ENCODE measurements around the gene GRP. TPM values are rescaled to one million over a fixed set of nuclear protein-coding genes. Genes with fewer than 3 reads are reported as not detected.

GRP gene
- polyA plus RNA-seq, 2 of the 4 experiments (the other 2 are of a cell fraction) = not detected

DNA sequence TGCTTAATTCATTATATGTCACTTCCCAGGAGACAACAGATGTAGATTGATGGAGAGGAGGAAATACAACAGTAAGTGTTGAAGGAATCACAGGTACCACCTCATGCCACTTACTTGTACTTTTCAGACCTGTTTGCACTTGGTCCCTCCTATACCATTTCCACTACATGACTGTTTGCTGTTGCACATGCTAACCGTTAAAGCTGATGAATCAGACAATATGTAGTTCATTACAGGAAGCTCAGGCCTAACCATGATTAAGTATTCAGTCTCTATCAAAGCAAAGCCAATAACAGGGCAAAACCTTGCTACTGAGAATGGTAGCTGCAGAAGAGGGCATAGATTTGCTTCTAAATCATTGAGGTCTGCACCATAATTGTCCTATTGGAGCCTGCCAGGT is 30.2 kb upstream of the GRP start:
- ChIA-PET CTCF (interaction anchor here (0.6 to 1.2 kb wide), 3 partner anchors 9 to 177 kb away, joined by 3 read pairs; partner anchors contain the start of gene GRP), POLR2A (no interaction called here)
- 21% methylated on average over 1 of the region's 1 CpG for WGBS (ENCODE audit: missing lambda C conversion rate)
- Histone ChIP-seq H3K9me3 (no peaks in the 10 kb centered on the region), H3K4me1 (no peaks in the 10 kb centered on the region), H3K4me3 (no peak overlapping the region), H3K4me2 (no peak overlapping the region), H3K27ac (no peak overlapping the region)
- DNase-seq (ENCODE audit: low read depth in 1 of 2, low spot score in 1 of 2) = no peak
- ATAC-seq = no peak
- no peak for FAIRE-seq
- no peak for TF ChIP-seq FOSL2 (IDR thresholded peaks at IDR 0.05)
- TF ChIP-seq FOSL2 (CRISPR knock-in tag; IDR thresholded peaks at IDR 0.05) = no peak
- TF ChIP-seq NR3C1 (IDR thresholded peaks at IDR 0.05) = no peak
- no peak for TF ChIP-seq RARB (CRISPR knock-in tag; IDR thresholded peaks at IDR 0.05)
- TF ChIP-seq, protein P1, sequence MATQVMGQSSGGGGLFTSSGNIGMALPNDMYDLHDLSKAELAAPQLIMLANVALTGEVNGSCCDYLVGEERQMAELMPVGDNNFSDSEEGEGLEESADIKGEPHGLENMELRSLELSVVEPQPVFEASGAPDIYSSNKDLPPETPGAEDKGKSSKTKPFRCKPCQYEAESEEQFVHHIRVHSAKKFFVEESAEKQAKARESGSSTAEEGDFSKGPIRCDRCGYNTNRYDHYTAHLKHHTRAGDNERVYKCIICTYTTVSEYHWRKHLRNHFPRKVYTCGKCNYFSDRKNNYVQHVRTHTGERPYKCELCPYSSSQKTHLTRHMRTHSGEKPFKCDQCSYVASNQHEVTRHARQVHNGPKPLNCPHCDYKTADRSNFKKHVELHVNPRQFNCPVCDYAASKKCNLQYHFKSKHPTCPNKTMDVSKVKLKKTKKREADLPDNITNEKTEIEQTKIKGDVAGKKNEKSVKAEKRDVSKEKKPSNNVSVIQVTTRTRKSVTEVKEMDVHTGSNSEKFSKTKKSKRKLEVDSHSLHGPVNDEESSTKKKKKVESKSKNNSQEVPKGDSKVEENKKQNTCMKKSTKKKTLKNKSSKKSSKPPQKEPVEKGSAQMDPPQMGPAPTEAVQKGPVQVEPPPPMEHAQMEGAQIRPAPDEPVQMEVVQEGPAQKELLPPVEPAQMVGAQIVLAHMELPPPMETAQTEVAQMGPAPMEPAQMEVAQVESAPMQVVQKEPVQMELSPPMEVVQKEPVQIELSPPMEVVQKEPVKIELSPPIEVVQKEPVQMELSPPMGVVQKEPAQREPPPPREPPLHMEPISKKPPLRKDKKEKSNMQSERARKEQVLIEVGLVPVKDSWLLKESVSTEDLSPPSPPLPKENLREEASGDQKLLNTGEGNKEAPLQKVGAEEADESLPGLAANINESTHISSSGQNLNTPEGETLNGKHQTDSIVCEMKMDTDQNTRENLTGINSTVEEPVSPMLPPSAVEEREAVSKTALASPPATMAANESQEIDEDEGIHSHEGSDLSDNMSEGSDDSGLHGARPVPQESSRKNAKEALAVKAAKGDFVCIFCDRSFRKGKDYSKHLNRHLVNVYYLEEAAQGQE (IDR thresholded peaks at IDR 0.05) = no peak
- no peak for TF ChIP-seq CBX8 (IDR thresholded peaks at IDR 0.05)
- TF ChIP-seq, protein P2, sequence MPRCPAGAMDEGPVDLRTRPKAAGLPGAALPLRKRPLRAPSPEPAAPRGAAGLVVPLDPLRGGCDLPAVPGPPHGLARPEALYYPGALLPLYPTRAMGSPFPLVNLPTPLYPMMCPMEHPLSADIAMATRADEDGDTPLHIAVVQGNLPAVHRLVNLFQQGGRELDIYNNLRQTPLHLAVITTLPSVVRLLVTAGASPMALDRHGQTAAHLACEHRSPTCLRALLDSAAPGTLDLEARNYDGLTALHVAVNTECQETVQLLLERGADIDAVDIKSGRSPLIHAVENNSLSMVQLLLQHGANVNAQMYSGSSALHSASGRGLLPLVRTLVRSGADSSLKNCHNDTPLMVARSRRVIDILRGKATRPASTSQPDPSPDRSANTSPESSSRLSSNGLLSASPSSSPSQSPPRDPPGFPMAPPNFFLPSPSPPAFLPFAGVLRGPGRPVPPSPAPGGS (IDR thresholded peaks at IDR 0.05) = no peak
- TF ChIP-seq HOXB13 (CRISPR knock-in tag; IDR thresholded peaks at IDR 0.05; ENCODE audit: low read depth) = no peak
- TF ChIP-seq TP53 (CRISPR knock-in tag; IDR thresholded peaks at IDR 0.05) = no peak
- no peak for TF ChIP-seq CHD4 (IDR thresholded peaks at IDR 0.05; ENCODE audit: borderline replicate concordance)
- TF ChIP-seq CHD2 (IDR thresholded peaks at IDR 0.05; ENCODE audit: low read length, partially characterized antibody) = no peak
- TF ChIP-seq, protein P3, sequence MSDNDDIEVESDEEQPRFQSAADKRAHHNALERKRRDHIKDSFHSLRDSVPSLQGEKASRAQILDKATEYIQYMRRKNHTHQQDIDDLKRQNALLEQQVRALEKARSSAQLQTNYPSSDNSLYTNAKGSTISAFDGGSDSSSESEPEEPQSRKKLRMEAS (IDR thresholded peaks at IDR 0.05) = no peak
- TF ChIP-seq, protein P4, sequence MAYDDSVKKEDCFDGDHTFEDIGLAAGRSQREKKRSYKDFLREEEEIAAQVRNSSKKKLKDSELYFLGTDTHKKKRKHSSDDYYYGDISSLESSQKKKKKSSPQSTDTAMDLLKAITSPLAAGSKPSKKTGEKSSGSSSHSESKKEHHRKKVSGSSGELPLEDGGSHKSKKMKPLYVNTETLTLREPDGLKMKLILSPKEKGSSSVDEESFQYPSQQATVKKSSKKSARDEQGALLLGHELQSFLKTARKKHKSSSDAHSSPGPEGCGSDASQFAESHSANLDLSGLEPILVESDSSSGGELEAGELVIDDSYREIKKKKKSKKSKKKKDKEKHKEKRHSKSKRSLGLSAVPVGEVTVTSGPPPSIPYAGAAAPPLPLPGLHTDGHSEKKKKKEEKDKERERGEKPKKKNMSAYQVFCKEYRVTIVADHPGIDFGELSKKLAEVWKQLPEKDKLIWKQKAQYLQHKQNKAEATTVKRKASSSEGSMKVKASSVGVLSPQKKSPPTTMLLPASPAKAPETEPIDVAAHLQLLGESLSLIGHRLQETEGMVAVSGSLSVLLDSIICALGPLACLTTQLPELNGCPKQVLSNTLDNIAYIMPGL (CRISPR knock-in tag; IDR thresholded peaks at IDR 0.05; ENCODE audit: borderline replicate concordance) = no peak
- TF ChIP-seq FOXS1 (CRISPR knock-in tag; IDR thresholded peaks at IDR 0.05) = no peak
- TF ChIP-seq RAD21 (conservative IDR thresholded peaks at IDR 0.05 in 1 of 2, IDR thresholded peaks at IDR 0.05 in 1 of 2) = no peak
- TF ChIP-seq FOSB (CRISPR knock-in tag; IDR thresholded peaks at IDR 0.05) = no peak
- no peak for TF ChIP-seq RNF2 (IDR thresholded peaks at IDR 0.05; ENCODE audit: borderline replicate concordance, low read depth)
- no peak for TF ChIP-seq RCOR1 (IDR thresholded peaks at IDR 0.05; ENCODE audit: low read depth, low read length)

DNA sequence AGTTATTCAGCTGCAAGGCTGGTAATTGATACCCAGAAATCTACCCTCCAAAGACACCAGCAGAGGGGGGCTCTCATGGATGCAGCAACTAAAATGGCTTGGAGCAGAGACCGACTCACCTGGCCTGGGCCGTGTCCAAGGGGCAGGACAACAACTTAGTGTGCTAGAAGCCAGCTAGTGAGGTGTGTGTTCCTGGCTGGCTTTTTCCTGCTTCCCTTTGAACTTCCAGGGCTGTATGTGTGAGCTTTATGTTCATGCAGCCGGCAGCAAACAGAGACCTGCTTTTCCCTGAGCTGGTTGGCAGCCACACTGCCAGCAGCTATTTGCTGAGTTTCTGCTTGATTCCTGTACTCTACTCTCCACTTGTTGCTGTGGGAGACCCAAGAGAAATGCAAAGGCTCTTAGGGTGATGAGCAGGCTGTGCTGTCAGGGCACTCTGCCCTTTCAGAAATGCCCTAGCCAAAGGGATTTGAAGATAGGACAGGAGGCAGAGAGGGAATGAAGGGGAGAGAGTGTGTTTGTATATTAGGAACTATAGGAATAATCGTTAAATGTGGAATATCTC is 23.7 kb upstream of the GRP start:
- H3K4me1 ChIP-seq = no peaks in the 10 kb centered on the region
- 10% methylated on average over 3 of the region's 4 CpGs for WGBS (ENCODE audit: missing lambda C conversion rate)
- H3K9me3 ChIP-seq = no peaks in the 10 kb centered on the region
- no peak overlapping the region for H3K4me3 ChIP-seq
- FAIRE-seq (no peak), DNase-seq (ENCODE audit: low read depth in 1 of 2, low spot score in 1 of 2) (no peak), ATAC-seq (no peak)
- no peak overlapping the region for H3K4me2 ChIP-seq
- ChIA-PET CTCF (no interaction called here), POLR2A (no interaction called here)
- no peak overlapping the region for H3K27ac ChIP-seq
- TF ChIP-seq JUNB (IDR thresholded peaks at IDR 0.05) (no peak), RARB (CRISPR knock-in tag; IDR thresholded peaks at IDR 0.05) (no peak), TP53 (CRISPR knock-in tag; IDR thresholded peaks at IDR 0.05) (no peak), SMC3 (IDR thresholded peaks at IDR 0.05) (no peak), CBX2 (IDR thresholded peaks at IDR 0.05; ENCODE audit: borderline replicate concordance, low read depth) (no peak), HOXB13 (CRISPR knock-in tag; IDR thresholded peaks at IDR 0.05; ENCODE audit: low read depth) (no peak), ZC3H11A (IDR thresholded peaks at IDR 0.05) (no peak), SREBF2 (IDR thresholded peaks at IDR 0.05) (no peak), NR3C1 (IDR thresholded peaks at IDR 0.05) (no peak), HOXA7 (CRISPR knock-in tag; IDR thresholded peaks at IDR 0.05) (no peak), POLR2AphosphoS2 (conservative IDR thresholded peaks at IDR 0.05; ENCODE audit: low read length) (no peak), KDM1A (IDR thresholded peaks at IDR 0.05; ENCODE audit: low read depth) (no peak), PHF8 (IDR thresholded peaks at IDR 0.05; ENCODE audit: borderline replicate concordance, low read depth) (no peak), ZSCAN20 (CRISPR knock-in tag; IDR thresholded peaks at IDR 0.05) (no peak)
- TF ChIP-seq, protein P5, sequence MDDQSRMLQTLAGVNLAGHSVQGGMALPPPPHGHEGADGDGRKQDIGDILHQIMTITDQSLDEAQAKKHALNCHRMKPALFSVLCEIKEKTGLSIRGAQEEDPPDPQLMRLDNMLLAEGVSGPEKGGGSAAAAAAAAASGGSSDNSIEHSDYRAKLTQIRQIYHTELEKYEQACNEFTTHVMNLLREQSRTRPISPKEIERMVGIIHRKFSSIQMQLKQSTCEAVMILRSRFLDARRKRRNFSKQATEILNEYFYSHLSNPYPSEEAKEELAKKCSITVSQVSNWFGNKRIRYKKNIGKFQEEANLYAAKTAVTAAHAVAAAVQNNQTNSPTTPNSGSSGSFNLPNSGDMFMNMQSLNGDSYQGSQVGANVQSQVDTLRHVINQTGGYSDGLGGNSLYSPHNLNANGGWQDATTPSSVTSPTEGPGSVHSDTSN (IDR thresholded peaks at IDR 0.05) = no peak
- TF ChIP-seq, protein P4 (CRISPR knock-in tag; IDR thresholded peaks at IDR 0.05; ENCODE audit: borderline replicate concordance) = no peak
